Measurements from ENCODE around the gene RNF7. TPM values are rescaled to one million over a fixed set of nuclear protein-coding genes. Genes with fewer than 3 reads are reported as not detected.
A peak's percentile ranks its signal among the peaks of the same experiment; 100 is the strongest.

Gene RNF7
- total and polyA plus RNA-seq, 2 of the 4 experiments (the other 2 are of a cell fraction), result 98.7 to 149 TPM

DNA sequence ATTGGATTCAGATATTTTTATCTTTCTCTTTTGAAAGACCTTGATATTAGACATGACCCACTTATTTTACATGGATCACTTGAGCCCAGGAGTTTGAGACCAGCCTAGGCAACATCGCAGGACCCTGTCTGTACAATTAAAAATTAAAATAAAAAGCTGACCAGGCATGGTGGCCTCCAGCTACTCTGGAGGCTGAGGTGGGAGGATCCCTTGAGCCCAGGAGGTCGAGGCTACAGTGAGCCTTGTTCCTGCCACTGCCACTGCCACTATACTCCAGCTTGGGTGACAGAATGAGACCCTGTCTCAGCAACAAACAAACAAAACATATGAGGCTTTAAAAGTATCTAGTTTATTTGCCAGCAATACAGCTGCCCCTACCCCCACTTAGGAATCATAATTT is 1.6 kb downstream of the RNF7 start:
- Histone ChIP-seq H2BK15ac (ENCODE audit: low read depth, low read length) (no peak overlapping the region), H2AK5ac (ENCODE audit: low read depth, low read length) (peak overlapping the region; percentile 49; the same call in 1 of the 2 replicates), H3K9ac (ENCODE audit: low read depth, low read length) (peak overlapping the region; percentile 95; the same call in 1 of the 2 replicates), H3K23ac (ENCODE audit: low read depth, low read length) (peak overlapping the region; percentile 59; the same call in 1 of the 2 replicates), H2BK120ac (ENCODE audit: low read depth, low read length) (no peak overlapping the region), H3K4me1 (ENCODE audit: control insufficient read depth, insufficient read depth, low read length) (peaks cover 9% of the 10 kb centered on the region), H2AK9ac (replicated peaks; ENCODE audit: low read depth, low read length, poor library complexity) (peak overlapping the region; percentile 16), H3K27ac (ENCODE audit: insufficient read depth, low read length) (peak overlapping the region; percentile 53; the same call in 1 of the 2 replicates), H2BK5ac (ENCODE audit: low read depth, low read length, poor library complexity, severe bottlenecking) (peak overlapping the region; percentile 94), H3K4ac (ENCODE audit: low read depth, low read length) (no peak overlapping the region), H4K20me1 (ENCODE audit: insufficient read depth, low read length) (peaks cover 35% of the 10 kb centered on the region), H3K79me1 (ENCODE audit: low read depth in 1 of 2, low read length in 2 of 2) (peaks cover 0 to 29% of the 10 kb centered on the region in 2 experiments), H3K56ac (ENCODE audit: extremely low read depth, insufficient read depth, low read length) (no peak overlapping the region), H3K4me2 (ENCODE audit: low read depth, low read length) (peak overlapping the region; percentile 87), H4K8ac (ENCODE audit: low read depth in 2 of 2, low read length in 2 of 2) (0 out of 4 replicates have a peak overlapping the region, but pooled peaks of 1 of the 2 experiments have one; percentile 2), H3K36me3 (ENCODE audit: control insufficient read depth, insufficient read depth, low read length) (peaks cover 4% of the 10 kb centered on the region), H2BK20ac (ENCODE audit: low read depth, low read length) (no peak overlapping the region), H2AFZ (replicated peaks; ENCODE audit: low read length, poor library complexity) (no peak overlapping the region), H3K4me3 (ENCODE audit: insufficient read depth, low read depth, low read length) (peak overlapping the region; percentile 86), H3K9me3 (ENCODE audit: control insufficient read depth, insufficient read depth, low read length) (no peaks in the 10 kb centered on the region), H3K27me3 (ENCODE audit: control insufficient read depth, insufficient read depth, low read length) (no peaks in the 10 kb centered on the region), H3K18ac (ENCODE audit: low read depth, low read length) (no peak overlapping the region), H3K9me1 (ENCODE audit: insufficient read depth, low read length) (peaks cover 7% of the 10 kb centered on the region; the same call in 1 of the 2 replicates), H3K14ac (replicated peaks; ENCODE audit: low read depth, low read length) (peak overlapping the region; percentile 8; the same call in 1 of the 2 replicates), H4K91ac (ENCODE audit: insufficient read depth, low read depth, low read length) (no peak overlapping the region), H4K5ac (ENCODE audit: low read depth, low read length) (no peak overlapping the region)
- 100% methylated on average over 1 of the region's 2 CpGs; no CpG with 5 or more reads in 1 of the 2 experiments for WGBS, 2 experiments (ENCODE audit: extremely low coverage in 2 of 2, insufficient read length in 1 of 2)
- ChIA-PET CTCF (interaction anchor here (0.5 to 1.6 kb wide), 2 partner anchors 136 to 246 kb away, joined by 3 to 6 read pairs; no protein-coding TSS in a partner anchor), POLR2A (ENCODE audit: unreplicated experiment) (no interaction called here)
- ATAC-seq (ENCODE audit: low read depth), result no peak
- intact Hi-C loops (cut with micrococcal nuclease), result loop anchor here (2.0 to 10.0 kb wide), 5 partner anchors 53 to 538 kb away; no protein-coding TSS in a partner anchor
- dilution Hi-C loops (cut with HindIII; ENCODE audit: low sequenced_read_pairs, unreplicated experiment), result no loop called here
- BruUV-seq (replicated peaks), result TSS peak; percentile 34
- in situ Hi-C loops (cut with MboI; ENCODE audit: low sequenced_read_pairs), result no loop called here
- no peak for DNase-seq
- no peak for TF ChIP-seq MAZ (IDR thresholded peaks at IDR 0.05; ENCODE audit: borderline replicate concordance, low read depth, low read length)
- no peak for TF ChIP-seq SMC3 (IDR thresholded peaks at IDR 0.05; ENCODE audit: low read depth, low read length)
- TF ChIP-seq RAD21 (IDR thresholded peaks at IDR 0.05; ENCODE audit: low read length), result no peak
- no peak for TF ChIP-seq MXI1 (IDR thresholded peaks at IDR 0.05; ENCODE audit: borderline replicate concordance, low read depth, low read length)
- TF ChIP-seq RCOR1 (IDR thresholded peaks at IDR 0.05; ENCODE audit: insufficient replicate concordance, low read length), result no peak
- TF ChIP-seq, protein P1, sequence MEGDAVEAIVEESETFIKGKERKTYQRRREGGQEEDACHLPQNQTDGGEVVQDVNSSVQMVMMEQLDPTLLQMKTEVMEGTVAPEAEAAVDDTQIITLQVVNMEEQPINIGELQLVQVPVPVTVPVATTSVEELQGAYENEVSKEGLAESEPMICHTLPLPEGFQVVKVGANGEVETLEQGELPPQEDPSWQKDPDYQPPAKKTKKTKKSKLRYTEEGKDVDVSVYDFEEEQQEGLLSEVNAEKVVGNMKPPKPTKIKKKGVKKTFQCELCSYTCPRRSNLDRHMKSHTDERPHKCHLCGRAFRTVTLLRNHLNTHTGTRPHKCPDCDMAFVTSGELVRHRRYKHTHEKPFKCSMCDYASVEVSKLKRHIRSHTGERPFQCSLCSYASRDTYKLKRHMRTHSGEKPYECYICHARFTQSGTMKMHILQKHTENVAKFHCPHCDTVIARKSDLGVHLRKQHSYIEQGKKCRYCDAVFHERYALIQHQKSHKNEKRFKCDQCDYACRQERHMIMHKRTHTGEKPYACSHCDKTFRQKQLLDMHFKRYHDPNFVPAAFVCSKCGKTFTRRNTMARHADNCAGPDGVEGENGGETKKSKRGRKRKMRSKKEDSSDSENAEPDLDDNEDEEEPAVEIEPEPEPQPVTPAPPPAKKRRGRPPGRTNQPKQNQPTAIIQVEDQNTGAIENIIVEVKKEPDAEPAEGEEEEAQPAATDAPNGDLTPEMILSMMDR (conservative IDR thresholded peaks at IDR 0.05; ENCODE audit: low read depth, low read length), result no peak
- TF ChIP-seq BHLHE40 (IDR thresholded peaks at IDR 0.05; ENCODE audit: low read depth, low read length), result no peak
- TF ChIP-seq CEBPB (IDR thresholded peaks at IDR 0.05; ENCODE audit: low read depth, low read length), result no peak
- TF ChIP-seq NFE2L2 (IDR thresholded peaks at IDR 0.05; ENCODE audit: low read depth, low read length), result no peak
- no peak for TF ChIP-seq MAFK (IDR thresholded peaks at IDR 0.05; ENCODE audit: low read depth, low read length)
- TF ChIP-seq, protein P2, sequence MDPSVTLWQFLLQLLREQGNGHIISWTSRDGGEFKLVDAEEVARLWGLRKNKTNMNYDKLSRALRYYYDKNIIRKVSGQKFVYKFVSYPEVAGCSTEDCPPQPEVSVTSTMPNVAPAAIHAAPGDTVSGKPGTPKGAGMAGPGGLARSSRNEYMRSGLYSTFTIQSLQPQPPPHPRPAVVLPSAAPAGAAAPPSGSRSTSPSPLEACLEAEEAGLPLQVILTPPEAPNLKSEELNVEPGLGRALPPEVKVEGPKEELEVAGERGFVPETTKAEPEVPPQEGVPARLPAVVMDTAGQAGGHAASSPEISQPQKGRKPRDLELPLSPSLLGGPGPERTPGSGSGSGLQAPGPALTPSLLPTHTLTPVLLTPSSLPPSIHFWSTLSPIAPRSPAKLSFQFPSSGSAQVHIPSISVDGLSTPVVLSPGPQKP (IDR thresholded peaks at IDR 0.05; ENCODE audit: borderline replicate concordance, low read depth, low read length), result no peak
- TF ChIP-seq CHD1 (IDR thresholded peaks at IDR 0.05; ENCODE audit: low read depth, low read length), result no peak

All from IMR-90 (cell line).